ENCODE measurements around the gene HS3ST5.

Gene HS3ST5

DNA sequence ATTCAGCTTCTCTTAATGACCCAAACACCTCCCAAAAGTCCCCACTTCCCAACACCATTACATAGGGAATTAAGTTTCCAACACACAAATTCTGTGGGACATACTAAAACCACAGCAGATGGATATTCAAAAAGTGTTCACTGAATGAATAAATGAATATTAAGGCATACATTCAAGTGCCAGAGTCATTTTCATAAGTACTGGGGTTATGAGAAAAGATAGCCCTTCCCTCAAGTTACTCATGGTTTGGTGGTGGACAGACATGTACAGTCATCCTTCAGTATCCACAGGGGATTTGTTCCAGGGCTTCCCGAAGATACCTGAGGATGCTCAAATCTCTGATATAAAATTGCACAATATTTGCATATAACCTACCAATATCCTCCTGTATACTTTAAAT, 50.4 kb downstream of the HS3ST5 start:
- Histone ChIP-seq H3K9me3 (ENCODE audit: control insufficient read depth, low read length) (no peaks in the 10 kb centered on the region), H3K4me1 (ENCODE audit: control insufficient read depth, insufficient read depth, low read length, poor library complexity, severe bottlenecking) (no peaks in the 10 kb centered on the region), H3K36me3 (ENCODE audit: control insufficient read depth, insufficient read depth, low read length) (no peaks in the 10 kb centered on the region), H3K4me3 (ENCODE audit: extremely low read depth, insufficient read depth, low read length, poor library complexity, severe bottlenecking) (no peak overlapping the region), H3K27ac (ENCODE audit: low read depth, low read length, severe bottlenecking) (no peak overlapping the region)
- 83 to 100% methylated on average over 1 of the region's 1 CpG for WGBS, 2 experiments (ENCODE audit: insufficient coverage in 2 of 2)

DNA sequence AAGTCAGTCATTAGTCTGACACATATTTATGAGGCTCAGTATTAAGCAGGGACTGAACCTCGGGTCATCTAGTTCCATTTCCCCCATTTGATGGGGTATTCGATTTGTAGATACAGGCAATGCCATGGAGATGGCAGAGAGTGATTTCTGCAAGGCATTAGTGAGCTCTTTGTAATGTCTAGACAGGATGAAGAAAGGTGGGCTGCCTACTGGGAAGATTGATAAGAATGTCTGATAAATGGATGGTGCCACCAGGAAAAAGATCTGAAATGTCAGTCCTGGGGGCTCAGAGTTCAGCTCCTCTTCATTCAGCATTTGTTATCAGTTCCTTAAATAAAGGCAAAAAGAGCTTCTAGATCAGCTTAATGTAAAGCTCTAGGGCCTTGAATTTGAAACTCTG, 51.4 kb downstream of the HS3ST5 start:
- Histone ChIP-seq H3K9me3 (ENCODE audit: control insufficient read depth, low read length) (no peaks in the 10 kb centered on the region), H3K36me3 (ENCODE audit: control insufficient read depth, insufficient read depth, low read length) (no peaks in the 10 kb centered on the region), H3K4me1 (ENCODE audit: control insufficient read depth, insufficient read depth, low read length, poor library complexity, severe bottlenecking) (no peaks in the 10 kb centered on the region), H3K4me3 (ENCODE audit: extremely low read depth, insufficient read depth, low read length, poor library complexity, severe bottlenecking) (no peak overlapping the region), H3K27ac (ENCODE audit: low read depth, low read length, severe bottlenecking) (no peak overlapping the region)
- WGBS, 2 experiments (ENCODE audit: insufficient coverage in 2 of 2): 80 to 100% methylated on average over 2 of the region's 2 CpGs

DNA sequence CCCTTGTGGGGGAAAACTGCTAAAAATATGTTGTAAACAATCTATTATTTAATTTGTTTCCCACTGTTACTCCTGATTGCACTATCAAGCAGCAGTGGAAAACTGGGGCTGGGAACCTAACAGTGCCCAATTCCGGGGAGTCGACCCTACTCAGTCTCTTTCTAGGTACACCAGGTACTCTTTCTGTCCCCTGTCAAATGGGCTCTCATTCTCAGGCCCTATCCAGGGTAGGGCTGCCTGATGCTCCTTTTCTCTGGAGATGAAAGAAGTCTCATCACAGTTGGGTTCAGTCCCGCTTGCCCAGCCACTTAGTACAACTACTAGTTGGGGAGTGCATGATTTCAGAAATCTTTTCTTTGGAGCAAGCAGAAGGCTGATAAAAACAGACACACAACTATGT, 52.0 kb downstream of the HS3ST5 start:
- H3K4me3 ChIP-seq (ENCODE audit: extremely low read depth, insufficient read depth, low read length, poor library complexity, severe bottlenecking): no peak overlapping the region
- no peaks in the 10 kb centered on the region for H3K36me3 ChIP-seq (ENCODE audit: control insufficient read depth, insufficient read depth, low read length)
- no peaks in the 10 kb centered on the region for H3K4me1 ChIP-seq (ENCODE audit: control insufficient read depth, insufficient read depth, low read length, poor library complexity, severe bottlenecking)
- no peaks in the 10 kb centered on the region for H3K9me3 ChIP-seq (ENCODE audit: control insufficient read depth, low read length)
- no peak overlapping the region for H3K27ac ChIP-seq (ENCODE audit: low read depth, low read length, severe bottlenecking)
- 86 to 97% methylated on average over 2 of the region's 3 CpGs for WGBS, 2 experiments (ENCODE audit: insufficient coverage in 2 of 2)

DNA sequence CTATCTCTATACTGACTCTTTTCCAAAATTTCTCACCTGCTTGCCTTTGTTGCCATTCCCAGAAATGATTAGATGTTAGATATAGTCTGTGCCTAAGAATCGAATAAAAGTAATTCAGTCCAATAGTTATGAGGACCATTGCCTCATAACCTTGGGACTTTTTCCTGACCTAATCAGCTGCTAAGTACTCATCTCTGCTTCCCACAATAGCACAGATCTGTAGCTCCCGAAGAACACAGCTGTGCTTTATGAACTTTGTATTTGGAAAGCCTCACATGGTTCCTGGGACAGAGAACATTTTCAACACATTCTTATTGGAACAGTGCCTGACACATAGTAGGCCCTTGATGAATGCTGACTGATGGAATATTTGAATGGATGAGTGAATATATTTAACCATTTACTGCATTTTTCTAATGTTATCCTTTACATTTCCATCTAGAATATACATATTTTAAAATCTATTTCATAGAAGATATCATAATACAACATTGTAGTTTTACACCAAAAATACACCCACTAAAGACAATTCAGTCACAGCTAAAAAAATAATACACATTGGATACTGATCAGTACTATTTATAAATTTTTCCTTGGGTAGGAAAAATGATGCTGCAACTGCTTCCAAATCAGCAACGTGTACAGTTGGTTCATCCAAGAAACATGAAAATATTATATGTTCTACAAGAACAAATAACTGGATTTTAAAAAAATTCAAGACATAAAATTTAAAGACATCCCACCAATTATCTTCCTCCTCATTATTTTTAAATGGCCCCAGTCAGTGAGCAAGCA, 53.9 kb downstream of the HS3ST5 start:
- Histone ChIP-seq H3K9me3 (ENCODE audit: control insufficient read depth, low read length) (no peaks in the 10 kb centered on the region), H3K36me3 (ENCODE audit: control insufficient read depth, insufficient read depth, low read length) (no peaks in the 10 kb centered on the region), H3K27ac (ENCODE audit: low read depth, low read length, severe bottlenecking) (no peak overlapping the region), H3K4me1 (ENCODE audit: control insufficient read depth, insufficient read depth, low read length, poor library complexity, severe bottlenecking) (no peaks in the 10 kb centered on the region), H3K4me3 (ENCODE audit: extremely low read depth, insufficient read depth, low read length, poor library complexity, severe bottlenecking) (no peak overlapping the region)
- WGBS, 2 experiments (ENCODE audit: insufficient coverage in 2 of 2): 100% methylated on average over 2 of the region's 3 CpGs; no CpG with 5 or more reads in 1 of the 2 experiments

DNA sequence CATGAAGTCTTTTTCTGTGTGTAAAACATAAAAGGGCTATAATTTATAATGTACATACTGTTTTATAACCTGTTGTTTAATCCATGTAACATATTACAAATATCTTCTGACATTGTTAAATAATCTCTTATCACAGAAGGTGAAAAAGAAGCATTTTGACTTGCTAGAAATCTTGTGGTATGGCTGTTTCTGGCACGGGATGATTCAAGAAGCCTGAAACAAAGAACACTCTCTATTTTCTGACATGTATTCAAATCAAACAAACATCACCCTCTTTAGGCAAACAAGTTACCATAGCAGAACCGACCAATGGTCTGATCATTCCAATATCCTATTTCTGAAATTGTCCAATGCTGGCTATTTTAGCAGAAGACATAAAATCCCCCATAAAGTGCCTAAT, 55.4 kb downstream of the HS3ST5 start:
- Histone ChIP-seq H3K4me3 (ENCODE audit: extremely low read depth, insufficient read depth, low read length, poor library complexity, severe bottlenecking) (no peak overlapping the region), H3K36me3 (ENCODE audit: control insufficient read depth, insufficient read depth, low read length) (no peaks in the 10 kb centered on the region), H3K9me3 (ENCODE audit: control insufficient read depth, low read length) (no peaks in the 10 kb centered on the region), H3K27ac (ENCODE audit: low read depth, low read length, severe bottlenecking) (no peak overlapping the region), H3K4me1 (ENCODE audit: control insufficient read depth, insufficient read depth, low read length, poor library complexity, severe bottlenecking) (no peaks in the 10 kb centered on the region)
- WGBS, 2 experiments (ENCODE audit: insufficient coverage in 2 of 2): 83 to 100% methylated on average over 1 of the region's 2 CpGs

DNA sequence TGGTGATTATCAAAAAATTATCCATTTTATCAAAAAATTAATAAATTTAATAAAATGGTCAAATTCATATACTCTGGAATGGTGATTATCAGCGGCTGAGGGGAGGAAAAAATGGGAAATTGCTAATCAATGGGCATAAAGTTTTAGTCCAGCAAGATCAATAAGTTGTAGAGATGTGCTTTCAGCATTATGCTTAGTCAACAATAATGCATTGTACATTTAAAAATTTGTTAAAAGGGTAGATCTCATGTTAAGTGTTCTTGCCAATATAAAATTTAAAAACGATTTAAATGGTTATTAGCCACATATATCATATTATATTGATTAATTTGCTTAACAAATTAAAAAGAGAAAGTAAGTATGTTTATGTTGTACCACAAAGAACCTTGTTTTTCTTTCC, 56.6 kb downstream of the HS3ST5 start:
- Histone ChIP-seq H3K4me1 (ENCODE audit: control insufficient read depth, insufficient read depth, low read length, poor library complexity, severe bottlenecking) (no peaks in the 10 kb centered on the region), H3K27ac (ENCODE audit: low read depth, low read length, severe bottlenecking) (no peak overlapping the region), H3K4me3 (ENCODE audit: extremely low read depth, insufficient read depth, low read length, poor library complexity, severe bottlenecking) (no peak overlapping the region), H3K9me3 (ENCODE audit: control insufficient read depth, low read length) (no peaks in the 10 kb centered on the region), H3K36me3 (ENCODE audit: control insufficient read depth, insufficient read depth, low read length) (no peaks in the 10 kb centered on the region)
- WGBS, 2 experiments (ENCODE audit: insufficient coverage in 2 of 2): 100% methylated on average over 1 of the region's 2 CpGs; no CpG with 5 or more reads in 1 of the 2 experiments

DNA sequence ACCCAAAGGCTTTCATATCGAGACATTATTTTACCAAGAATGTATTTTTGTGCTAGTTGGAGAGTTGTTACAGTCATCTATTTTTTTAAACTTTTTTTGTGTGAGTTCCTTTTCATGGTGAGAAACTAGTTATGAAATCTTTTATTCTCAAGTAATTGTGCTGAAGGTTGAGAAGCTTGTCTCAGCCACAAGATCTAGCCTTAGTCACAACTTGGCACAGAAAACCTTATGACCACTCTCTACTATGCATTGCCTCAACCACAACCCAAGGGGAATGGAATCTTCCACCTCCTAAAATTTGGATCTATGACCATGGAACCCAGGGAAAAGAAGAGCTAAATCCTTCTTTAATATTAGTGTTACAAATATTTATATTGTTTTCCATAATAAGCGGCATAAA, 58.5 kb downstream of the HS3ST5 start:
- Histone ChIP-seq H3K9me3 (ENCODE audit: control insufficient read depth, low read length) (no peaks in the 10 kb centered on the region), H3K27ac (ENCODE audit: low read depth, low read length, severe bottlenecking) (no peak overlapping the region), H3K4me1 (ENCODE audit: control insufficient read depth, insufficient read depth, low read length, poor library complexity, severe bottlenecking) (no peaks in the 10 kb centered on the region), H3K4me3 (ENCODE audit: extremely low read depth, insufficient read depth, low read length, poor library complexity, severe bottlenecking) (no peak overlapping the region), H3K36me3 (ENCODE audit: control insufficient read depth, insufficient read depth, low read length) (no peaks in the 10 kb centered on the region)
- no CpG with 5 or more reads among the region's 2 CpGs for WGBS, 2 experiments (ENCODE audit: insufficient coverage in 2 of 2)

DNA sequence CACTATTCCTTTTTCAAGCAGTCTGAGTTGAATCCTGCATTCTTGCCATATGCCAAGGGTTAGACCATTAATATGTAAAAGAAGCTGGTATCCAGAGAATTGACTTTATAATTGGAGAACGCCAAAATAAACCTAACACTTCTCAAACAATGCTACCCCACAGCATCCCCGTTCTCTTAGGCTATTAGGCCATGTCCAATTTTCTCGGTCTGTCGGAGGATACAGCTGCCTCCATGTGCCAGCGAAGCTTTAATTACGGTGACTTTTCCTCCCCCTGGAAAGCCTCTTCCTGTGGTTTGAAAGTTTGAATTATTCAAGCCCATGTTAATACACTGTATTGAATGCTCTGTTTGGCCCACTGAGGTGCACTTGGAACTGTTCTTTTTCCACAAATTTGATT, 60.5 kb downstream of the HS3ST5 start:
- Histone ChIP-seq H3K27ac (ENCODE audit: low read depth, low read length, severe bottlenecking) (no peak overlapping the region), H3K36me3 (ENCODE audit: control insufficient read depth, insufficient read depth, low read length) (no peaks in the 10 kb centered on the region), H3K9me3 (ENCODE audit: control insufficient read depth, low read length) (no peaks in the 10 kb centered on the region), H3K4me3 (ENCODE audit: extremely low read depth, insufficient read depth, low read length, poor library complexity, severe bottlenecking) (no peak overlapping the region), H3K4me1 (ENCODE audit: control insufficient read depth, insufficient read depth, low read length, poor library complexity, severe bottlenecking) (no peaks in the 10 kb centered on the region)
- 20% methylated on average over 1 of the region's 6 CpGs; no CpG with 5 or more reads in 1 of the 2 experiments for WGBS, 2 experiments (ENCODE audit: insufficient coverage in 2 of 2)

DNA sequence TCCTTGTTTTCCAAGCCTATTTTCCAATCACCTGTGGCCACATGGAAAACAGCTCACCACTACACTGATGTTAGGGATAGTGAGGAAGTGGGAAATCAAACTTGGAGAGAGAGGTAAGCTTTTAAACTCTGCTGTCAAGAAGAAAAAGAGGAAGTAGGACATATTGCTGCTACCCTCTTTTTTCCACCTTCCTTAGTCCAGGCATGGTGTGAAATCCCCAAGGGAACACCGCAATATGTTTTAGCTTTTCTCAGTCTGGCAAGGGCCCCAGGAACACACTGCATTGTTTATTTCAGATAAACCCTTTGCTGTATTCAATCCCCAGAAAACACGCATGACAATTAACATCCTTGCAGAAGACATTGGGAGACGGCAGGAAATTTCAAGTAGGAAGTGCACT, 61.3 kb downstream of the HS3ST5 start:
- H3K9me3 ChIP-seq (ENCODE audit: control insufficient read depth, low read length): no peaks in the 10 kb centered on the region
- no peak overlapping the region for H3K4me3 ChIP-seq (ENCODE audit: extremely low read depth, insufficient read depth, low read length, poor library complexity, severe bottlenecking)
- H3K27ac ChIP-seq (ENCODE audit: low read depth, low read length, severe bottlenecking): no peak overlapping the region
- WGBS, 2 experiments (ENCODE audit: insufficient coverage in 2 of 2): 90 to 100% methylated on average over 1 to 2 of the region's 3 CpGs
- no peaks in the 10 kb centered on the region for H3K4me1 ChIP-seq (ENCODE audit: control insufficient read depth, insufficient read depth, low read length, poor library complexity, severe bottlenecking)
- H3K36me3 ChIP-seq (ENCODE audit: control insufficient read depth, insufficient read depth, low read length): no peaks in the 10 kb centered on the region

DNA sequence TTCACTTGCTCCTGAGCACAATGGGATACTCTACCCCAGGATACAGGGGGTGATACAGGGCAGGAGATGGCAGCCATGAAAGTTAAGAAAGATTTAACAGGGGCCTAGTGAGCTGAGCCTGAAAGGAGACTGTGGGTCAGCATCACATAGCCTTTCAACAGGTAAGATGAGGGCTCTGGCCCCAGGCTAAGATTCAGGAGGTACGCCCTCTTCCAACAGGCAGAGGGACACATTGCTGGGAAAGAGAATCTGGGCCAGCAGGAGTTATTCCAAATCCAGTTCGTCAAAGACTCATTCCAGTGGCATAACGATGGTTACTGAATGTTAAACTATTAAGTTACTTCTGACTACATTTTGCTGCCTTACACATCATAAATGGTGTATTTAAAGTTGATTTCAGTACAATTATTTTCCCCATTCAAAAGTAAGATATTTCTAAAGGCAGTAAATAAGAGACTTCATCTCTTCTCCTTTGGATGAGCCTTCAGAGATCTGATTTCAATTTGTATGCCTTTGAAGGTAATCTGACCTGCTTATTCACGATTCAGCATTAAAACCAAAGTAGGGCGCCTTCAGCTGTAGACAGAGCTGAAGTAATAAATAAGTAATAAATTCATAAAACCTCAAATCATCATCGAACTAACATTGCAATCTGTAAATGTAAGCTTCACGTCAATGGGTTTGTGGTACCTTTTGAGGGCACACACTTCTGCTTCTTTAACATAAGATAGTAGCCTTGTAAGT, 62.4 kb downstream of the HS3ST5 start:
- no peaks in the 10 kb centered on the region for H3K36me3 ChIP-seq (ENCODE audit: control insufficient read depth, insufficient read depth, low read length)
- H3K9me3 ChIP-seq (ENCODE audit: control insufficient read depth, low read length): no peaks in the 10 kb centered on the region
- 83 to 100% methylated on average over 1 of the region's 7 CpGs for WGBS, 2 experiments (ENCODE audit: insufficient coverage in 2 of 2)
- H3K4me3 ChIP-seq (ENCODE audit: extremely low read depth, insufficient read depth, low read length, poor library complexity, severe bottlenecking): no peak overlapping the region
- H3K4me1 ChIP-seq (ENCODE audit: control insufficient read depth, insufficient read depth, low read length, poor library complexity, severe bottlenecking): no peaks in the 10 kb centered on the region
- H3K27ac ChIP-seq (ENCODE audit: low read depth, low read length, severe bottlenecking): no peak overlapping the region

DNA sequence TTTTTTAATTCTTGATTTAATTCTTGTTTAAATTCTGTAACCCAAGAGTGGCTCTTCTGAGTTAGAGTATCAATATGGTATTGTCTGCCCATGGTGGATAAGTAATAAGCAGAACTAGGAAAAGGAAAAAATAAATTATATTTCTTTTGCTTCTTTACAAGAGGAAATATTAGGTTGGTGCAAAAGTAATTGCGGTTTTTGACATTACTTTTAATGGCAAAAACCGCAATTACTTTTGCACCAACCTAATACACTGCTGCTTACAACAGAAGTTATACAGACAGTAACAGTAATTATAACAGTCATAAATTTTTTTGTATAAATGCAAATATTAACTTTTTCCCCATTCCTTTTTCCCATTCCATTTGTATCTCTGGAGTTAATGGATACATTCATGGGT, 65.6 kb downstream of the HS3ST5 start:
- Histone ChIP-seq H3K4me1 (ENCODE audit: control insufficient read depth, insufficient read depth, low read length, poor library complexity, severe bottlenecking) (no peaks in the 10 kb centered on the region), H3K4me3 (ENCODE audit: extremely low read depth, insufficient read depth, low read length, poor library complexity, severe bottlenecking) (no peak overlapping the region), H3K36me3 (ENCODE audit: control insufficient read depth, insufficient read depth, low read length) (no peaks in the 10 kb centered on the region), H3K27ac (ENCODE audit: low read depth, low read length, severe bottlenecking) (no peak overlapping the region), H3K9me3 (ENCODE audit: control insufficient read depth, low read length) (no peaks in the 10 kb centered on the region)
- no CpG with 5 or more reads among the region's 2 CpGs for WGBS, 2 experiments (ENCODE audit: insufficient coverage in 2 of 2)
